GM10266 (cell line): ENCODE data around the gene CIITA.
"Not testable (repeated sequence)": the region's sequence is repeated elsewhere in the genome, so short reads cannot be mapped to it uniquely, and the experiment has no call there.

ENCODE experiments used
- DNase-seq: peaks from one replicate; pipeline ENCODE4 v3.0.0; 2012; ENCODE audit errors: extremely low spot score
- TF ChIP-seq, protein P1 (sequence below): IDR thresholded peaks from 2 replicates; pipeline ENCODE4 v1.5.1; 2012; ENCODE audit warnings: mild to moderate bottlenecking, low read depth; ENCODE audit not compliant: control insufficient read depth, insufficient read depth; ENCODE audit errors: missing control alignments

CIITA gene

GRCh38 chr16:10959161-10959560, 82.2 kb downstream of the CIITA start:
- no peak for DNase-seq

DNA sequence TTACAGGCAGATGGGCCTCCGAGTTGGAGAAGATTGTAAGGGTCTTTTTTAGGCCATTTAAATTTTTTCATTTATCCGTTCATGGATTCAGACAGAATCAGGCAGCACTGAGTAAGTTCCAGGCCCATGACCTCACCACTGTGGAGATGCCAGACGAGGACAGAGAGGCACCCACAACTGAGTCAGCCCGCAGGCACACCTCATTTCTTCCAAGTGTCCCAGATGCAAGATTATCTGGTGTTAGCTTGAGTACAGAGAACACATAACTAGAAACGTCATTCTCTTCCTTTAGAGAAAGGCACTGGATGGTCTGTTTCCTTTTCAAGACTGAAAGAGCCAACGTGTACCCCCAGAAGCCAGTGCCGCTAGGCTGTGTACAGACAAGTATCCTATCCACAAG, 84.2 kb downstream of the CIITA start:
- DNase-seq = no peak

More at GRCh38 chr16:10959161-10959560, 82.2 kb downstream of the CIITA start:
- TF ChIP-seq, protein P1, sequence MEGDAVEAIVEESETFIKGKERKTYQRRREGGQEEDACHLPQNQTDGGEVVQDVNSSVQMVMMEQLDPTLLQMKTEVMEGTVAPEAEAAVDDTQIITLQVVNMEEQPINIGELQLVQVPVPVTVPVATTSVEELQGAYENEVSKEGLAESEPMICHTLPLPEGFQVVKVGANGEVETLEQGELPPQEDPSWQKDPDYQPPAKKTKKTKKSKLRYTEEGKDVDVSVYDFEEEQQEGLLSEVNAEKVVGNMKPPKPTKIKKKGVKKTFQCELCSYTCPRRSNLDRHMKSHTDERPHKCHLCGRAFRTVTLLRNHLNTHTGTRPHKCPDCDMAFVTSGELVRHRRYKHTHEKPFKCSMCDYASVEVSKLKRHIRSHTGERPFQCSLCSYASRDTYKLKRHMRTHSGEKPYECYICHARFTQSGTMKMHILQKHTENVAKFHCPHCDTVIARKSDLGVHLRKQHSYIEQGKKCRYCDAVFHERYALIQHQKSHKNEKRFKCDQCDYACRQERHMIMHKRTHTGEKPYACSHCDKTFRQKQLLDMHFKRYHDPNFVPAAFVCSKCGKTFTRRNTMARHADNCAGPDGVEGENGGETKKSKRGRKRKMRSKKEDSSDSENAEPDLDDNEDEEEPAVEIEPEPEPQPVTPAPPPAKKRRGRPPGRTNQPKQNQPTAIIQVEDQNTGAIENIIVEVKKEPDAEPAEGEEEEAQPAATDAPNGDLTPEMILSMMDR = no peak

GRCh38 chr16:10964039-10964890, 87.3 kb downstream of the CIITA start:
- DNase-seq = peak; percentile 63
- TF ChIP-seq, protein P1 = peak; percentile 94

More for the DNA sequence above, 84.2 kb downstream of the CIITA start:
- TF ChIP-seq, protein P1 = no peak

GRCh38 chr16:10964891-10965326, 87.9 kb downstream of the CIITA start:
- DNase-seq = peak; percentile 56
- TF ChIP-seq, protein P1 = no peak

- DNase-seq = peak; percentile 67
- TF ChIP-seq, protein P1 = no peak
Observed at GRCh38 chr16:10965440-10966061, 88.5 kb downstream of the CIITA start.

DNA sequence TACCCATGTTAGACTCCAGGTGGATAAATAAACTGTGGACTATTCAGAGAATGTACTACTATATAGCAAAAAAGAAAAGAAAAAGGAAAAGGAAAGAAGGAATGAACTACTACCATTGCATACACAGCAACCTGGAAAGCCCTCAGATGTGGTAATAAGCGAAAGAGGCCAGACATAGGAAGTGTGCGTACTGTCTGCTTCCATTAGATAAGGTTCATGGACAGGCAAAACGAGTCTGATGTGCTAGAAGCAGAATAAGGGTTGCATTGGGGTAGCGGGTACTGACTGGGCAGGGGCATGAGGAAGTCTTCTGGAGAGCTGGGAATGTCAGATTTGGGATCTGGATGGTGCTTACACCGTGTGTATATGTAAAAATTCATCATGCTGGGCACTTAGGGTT, 89.1 kb downstream of the CIITA start:
- DNase-seq = no peak
- TF ChIP-seq, protein P1 = no peak

DNA sequence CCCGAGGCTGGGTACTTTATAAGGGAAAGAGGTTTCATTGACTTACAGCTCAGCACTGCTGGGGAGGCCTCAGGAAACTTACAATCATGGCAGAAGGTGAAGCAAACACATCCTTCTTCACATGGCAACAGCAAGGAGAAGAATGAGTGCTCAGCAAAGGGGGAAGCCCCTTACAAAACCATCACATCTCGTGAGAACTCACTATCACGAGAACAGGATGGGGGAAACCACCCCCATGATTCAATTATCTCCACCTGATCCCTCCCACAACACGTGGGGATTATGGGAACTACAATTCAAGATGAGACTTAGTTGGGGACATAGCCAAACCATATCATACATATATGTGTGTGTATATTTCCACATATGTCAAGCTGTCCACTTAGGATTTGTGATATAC, 89.6 kb downstream of the CIITA start:
- not testable (repeated sequence) for DNase-seq
